WTC11 (cell line): ENCODE data around the gene SLC19A1. TPM values are rescaled to one million over a fixed set of nuclear protein-coding genes. Genes with fewer than 3 reads are reported as not detected.

Experiments
- ATAC-seq: fragments of 200-7000 bp; cut with Tn5 transposase; 2 replicates; pipeline ENCODE4 v1.10.0; 2021; ENCODE audit warnings: mild to moderate bottlenecking, moderate library complexity
- CTCF ChIA-PET: fragments of 300-600 bp; sonication (Branson Sonifier 250); formaldehyde crosslinking; loops from one replicate; lab custom pipeline; 2021; ENCODE audit warnings: antibody characterized with exemption; lab: Charles Lee
- POLR2A ChIA-PET: fragments of 350-600 bp; sonication (Branson Sonifier 250); formaldehyde crosslinking; loops from one replicate; lab custom pipeline; 2021; ENCODE audit warnings: antibody characterized with exemption; lab: Charles Lee
- DNase-seq: peaks from one replicate; pipeline ENCODE4 v3.0.0; 2021; ENCODE audit warnings: low spot score
- H3K27ac Mint-ChIP-seq: 2 replicates; pipeline ENCODE4 v1.8.0; 2021; ENCODE audit warnings: mixed read lengths
- H3K27me3 Mint-ChIP-seq: 2 replicates; pipeline ENCODE4 v1.8.0; 2021; ENCODE audit warnings: low read depth, mild to moderate bottlenecking, moderate library complexity, mixed read lengths
- H3K36me3 Mint-ChIP-seq: 2 replicates; pipeline ENCODE4 v1.8.0; 2021; ENCODE audit warnings: mixed read lengths
- H3K4me1 Mint-ChIP-seq: 2 replicates; pipeline ENCODE4 v1.8.0; 2022; ENCODE audit warnings: mixed read lengths
- H3K4me3 Mint-ChIP-seq: 2 replicates; pipeline ENCODE4 v1.8.0; 2021; ENCODE audit warnings: mild to moderate bottlenecking, moderate library complexity, mixed read lengths
- H3K9me3 Mint-ChIP-seq: 2 replicates; pipeline ENCODE4 v1.8.0; 2021; ENCODE audit warnings: mixed read lengths
- CBFB ChIP-seq: sonication (generic); formaldehyde crosslinking; IDR thresholded peaks from 2 replicates; pipeline ENCODE4 v1.8.1; 2022; ENCODE audit warnings: mild to moderate bottlenecking, low read depth, missing genetic modification reagents
- CREM ChIP-seq: sonication (generic); formaldehyde crosslinking; IDR thresholded peaks from 2 replicates; pipeline ENCODE4 v1.8.1; 2022; ENCODE audit warnings: mild to moderate bottlenecking, missing genetic modification reagents, moderate library complexity
- ETV6 ChIP-seq: sonication (generic); formaldehyde crosslinking; IDR thresholded peaks from 2 replicates; pipeline ENCODE4 v1.8.1; 2022; ENCODE audit warnings: mild to moderate bottlenecking, missing genetic modification reagents
- FOXJ3 ChIP-seq: sonication (generic); formaldehyde crosslinking; IDR thresholded peaks from 2 replicates; pipeline ENCODE4 v1.9.0; 2021; ENCODE audit warnings: missing genetic modification reagents, mild to moderate bottlenecking, borderline replicate concordance
- HMGA2 ChIP-seq: fragments of 250-450 bp; sonication (Bioruptor Pico); IDR thresholded peaks from 2 replicates; pipeline ENCODE4 v1.4.0; 2021; ENCODE audit warnings: mild to moderate bottlenecking, moderate library complexity
- TEAD4 ChIP-seq: sonication (generic); formaldehyde crosslinking; IDR thresholded peaks from 2 replicates; pipeline ENCODE4 v1.8.0; 2022; ENCODE audit warnings: mild to moderate bottlenecking, missing genetic modification reagents
- ZNF138 ChIP-seq: sonication (generic); formaldehyde crosslinking; conservative IDR thresholded peaks from 2 replicates; pipeline ENCODE4 v1.8.1; 2022; ENCODE audit warnings: mild to moderate bottlenecking, moderate library complexity, missing genetic modification reagents
- ZNF219 ChIP-seq: sonication (generic); formaldehyde crosslinking; IDR thresholded peaks from 2 replicates; pipeline ENCODE4 v1.8.0; 2023; ENCODE audit warnings: missing genetic modification reagents, mild to moderate bottlenecking, borderline replicate concordance
- ZNF232 ChIP-seq: sonication (generic); formaldehyde crosslinking; IDR thresholded peaks from 2 replicates; pipeline ENCODE4 v1.8.0; 2022; ENCODE audit warnings: mild to moderate bottlenecking, missing genetic modification reagents
- ZNF263 ChIP-seq: sonication (generic); formaldehyde crosslinking; IDR thresholded peaks from 2 replicates; pipeline ENCODE4 v1.8.1; 2022; ENCODE audit warnings: low read depth, mild to moderate bottlenecking, moderate library complexity, missing genetic modification reagents
- ZNF416 ChIP-seq: fragments of 250-450 bp; sonication (Bioruptor Pico); IDR thresholded peaks from 2 replicates; pipeline ENCODE4 v1.9.0; 2021; ENCODE audit warnings: mild to moderate bottlenecking, inconsistent platforms
- total RNA-seq: library from RNA; stranded (reverse); gene quantifications from 3 replicates; pipeline ENCODE4 v1.2.3, GENCODE V29; 2021
- TF ChIP-seq, protein P1 (sequence below): fragments of 250-450 bp; sonication (Bioruptor Pico); IDR thresholded peaks from 2 replicates; pipeline ENCODE4 v1.8.0; 2021; ENCODE audit warnings: mild to moderate bottlenecking
- TF ChIP-seq, protein P2 (sequence below): sonication (generic); formaldehyde crosslinking; IDR thresholded peaks from 2 replicates; pipeline ENCODE4 v1.8.0; 2022; ENCODE audit warnings: mild to moderate bottlenecking, missing genetic modification reagents
- TF ChIP-seq, protein P3 (sequence below): fragments of 200-600 bp; IDR thresholded peaks from 2 replicates; pipeline ENCODE4 v1.8.0; 2022; ENCODE audit warnings: antibody characterized with exemption
- TF ChIP-seq, protein P4 (sequence below): sonication (generic); formaldehyde crosslinking; IDR thresholded peaks from 2 replicates; pipeline ENCODE4 v1.8.1; 2022; ENCODE audit warnings: mild to moderate bottlenecking, moderate library complexity, missing genetic modification reagents
- TF ChIP-seq, protein P5 (sequence below): sonication (generic); formaldehyde crosslinking; IDR thresholded peaks from 2 replicates; pipeline ENCODE4 v1.8.0; 2023; ENCODE audit warnings: missing genetic modification reagents, mild to moderate bottlenecking, borderline replicate concordance
- TF ChIP-seq, protein P6 (sequence below): sonication (generic); formaldehyde crosslinking; IDR thresholded peaks from 2 replicates; pipeline ENCODE4 v1.8.1; 2023; ENCODE audit warnings: mild to moderate bottlenecking, moderate library complexity, missing genetic modification reagents
- TF ChIP-seq, protein P7 (sequence below): sonication (generic); formaldehyde crosslinking; IDR thresholded peaks from 2 replicates; pipeline ENCODE4 v1.8.1; 2022; ENCODE audit warnings: missing genetic modification reagents, borderline replicate concordance

The SLC19A1 gene
- total RNA-seq, 1 experiment from 2014 or later = 29.8 TPM

DNA sequence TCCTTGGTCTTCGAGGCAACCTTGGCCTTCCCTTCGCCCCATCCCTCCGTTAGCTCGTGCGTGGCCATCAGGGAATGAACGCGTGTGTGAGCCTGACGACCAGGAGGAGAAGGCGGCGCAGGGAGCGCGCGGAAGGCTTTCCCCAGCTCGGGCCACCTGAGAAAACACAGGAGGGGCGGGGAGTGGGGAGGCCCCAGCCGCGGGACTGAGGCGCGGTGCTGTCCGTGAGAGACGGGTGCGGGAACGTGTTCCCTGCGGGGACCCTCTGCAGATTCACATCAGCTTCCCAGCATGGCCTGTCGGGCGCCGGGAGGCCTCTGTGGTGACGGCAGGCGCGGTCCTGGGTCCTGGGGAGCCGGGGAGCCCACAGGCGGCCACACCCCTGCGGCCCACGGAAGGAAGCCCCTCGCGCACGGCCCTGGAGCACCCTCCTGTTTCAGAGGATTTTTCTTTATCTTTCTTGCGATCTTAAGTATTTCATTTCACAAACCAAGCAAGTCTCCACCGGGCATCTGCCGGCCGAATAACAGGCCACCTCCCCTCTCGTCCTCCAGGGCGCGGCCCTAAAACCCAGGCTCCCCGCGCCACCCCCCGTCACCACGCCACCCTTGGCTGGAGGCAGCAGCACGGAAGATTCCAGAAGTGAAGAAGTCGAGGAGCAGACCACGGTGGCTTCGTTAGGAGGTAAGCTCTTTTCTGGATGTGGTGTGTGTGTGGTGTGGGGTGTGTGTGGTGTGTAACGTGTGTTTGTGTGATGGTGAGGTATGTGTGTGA is 66.3 kb downstream of the SLC19A1 start:
- Mint-ChIP-seq H3K4me1 (peaks cover 13% of the 10 kb centered on the region), H3K27ac (peak overlapping the region; percentile 77; the same call in 1 of the 2 replicates)

DNA sequence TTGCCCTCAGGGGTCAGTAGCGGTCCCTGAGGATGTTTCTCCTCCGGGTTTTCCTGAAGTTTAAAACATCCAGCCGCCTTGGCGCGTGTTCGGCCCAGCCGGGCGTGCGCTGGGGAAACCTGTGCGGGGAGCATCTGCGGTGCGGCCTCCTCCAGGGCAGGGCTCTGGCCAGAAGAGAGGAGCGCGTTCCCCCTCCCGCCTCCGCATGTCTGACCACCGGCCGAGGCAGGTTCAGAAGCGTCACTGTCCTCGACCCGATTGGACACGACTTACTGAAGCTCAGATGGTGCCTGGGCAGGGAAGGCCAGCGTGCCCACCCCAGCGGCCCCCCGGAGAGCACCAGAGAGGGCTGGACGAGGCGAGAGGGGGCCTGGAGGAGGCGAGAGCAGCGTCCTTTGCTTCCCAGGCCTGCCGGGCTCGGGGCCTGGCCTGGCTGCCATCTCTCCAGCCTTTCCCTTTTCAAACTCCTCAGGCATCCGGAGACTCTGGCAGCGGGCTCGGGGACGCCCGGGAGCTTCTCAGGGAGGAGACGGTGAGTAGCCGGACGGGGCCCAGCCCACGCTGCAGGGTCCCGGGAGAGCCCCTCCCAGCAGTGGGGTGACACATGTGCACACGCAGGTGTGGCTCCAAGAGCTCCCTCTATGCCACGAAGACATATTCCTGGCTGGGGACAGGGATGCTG is 67.1 kb downstream of the SLC19A1 start:
- H3K27ac Mint-ChIP-seq = no peak overlapping the region
- peaks cover 4% of the 10 kb centered on the region for H3K9me3 Mint-ChIP-seq
- H3K4me3 Mint-ChIP-seq = no peak overlapping the region
- peaks cover 13% of the 10 kb centered on the region for H3K4me1 Mint-ChIP-seq
- CTCF ChIA-PET = no interaction called here
- ATAC-seq = no peak
- H3K27me3 Mint-ChIP-seq = no peaks in the 10 kb centered on the region
- H3K36me3 Mint-ChIP-seq = peaks cover 36% of the 10 kb centered on the region
- DNase-seq = no peak
- POLR2A ChIA-PET = no interaction called here
- TF ChIP-seq CBFB (CRISPR knock-in tag) (no peak), ETV6 (no peak), FOXJ3 (no peak), ZNF138 (no peak), ZNF232 (CRISPR knock-in tag) (no peak), ZNF219 (CRISPR knock-in tag) (no peak), CREM (CRISPR knock-in tag) (no peak), HMGA2 (CRISPR knock-in tag) (no peak), ZNF263 (CRISPR knock-in tag) (no peak), ZNF416 (CRISPR knock-in tag) (no peak)
- TF ChIP-seq, protein P1, sequence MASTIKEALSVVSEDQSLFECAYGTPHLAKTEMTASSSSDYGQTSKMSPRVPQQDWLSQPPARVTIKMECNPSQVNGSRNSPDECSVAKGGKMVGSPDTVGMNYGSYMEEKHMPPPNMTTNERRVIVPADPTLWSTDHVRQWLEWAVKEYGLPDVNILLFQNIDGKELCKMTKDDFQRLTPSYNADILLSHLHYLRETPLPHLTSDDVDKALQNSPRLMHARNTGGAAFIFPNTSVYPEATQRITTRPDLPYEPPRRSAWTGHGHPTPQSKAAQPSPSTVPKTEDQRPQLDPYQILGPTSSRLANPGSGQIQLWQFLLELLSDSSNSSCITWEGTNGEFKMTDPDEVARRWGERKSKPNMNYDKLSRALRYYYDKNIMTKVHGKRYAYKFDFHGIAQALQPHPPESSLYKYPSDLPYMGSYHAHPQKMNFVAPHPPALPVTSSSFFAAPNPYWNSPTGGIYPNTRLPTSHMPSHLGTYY (CRISPR knock-in tag) = no peak
- TF ChIP-seq, protein P2, sequence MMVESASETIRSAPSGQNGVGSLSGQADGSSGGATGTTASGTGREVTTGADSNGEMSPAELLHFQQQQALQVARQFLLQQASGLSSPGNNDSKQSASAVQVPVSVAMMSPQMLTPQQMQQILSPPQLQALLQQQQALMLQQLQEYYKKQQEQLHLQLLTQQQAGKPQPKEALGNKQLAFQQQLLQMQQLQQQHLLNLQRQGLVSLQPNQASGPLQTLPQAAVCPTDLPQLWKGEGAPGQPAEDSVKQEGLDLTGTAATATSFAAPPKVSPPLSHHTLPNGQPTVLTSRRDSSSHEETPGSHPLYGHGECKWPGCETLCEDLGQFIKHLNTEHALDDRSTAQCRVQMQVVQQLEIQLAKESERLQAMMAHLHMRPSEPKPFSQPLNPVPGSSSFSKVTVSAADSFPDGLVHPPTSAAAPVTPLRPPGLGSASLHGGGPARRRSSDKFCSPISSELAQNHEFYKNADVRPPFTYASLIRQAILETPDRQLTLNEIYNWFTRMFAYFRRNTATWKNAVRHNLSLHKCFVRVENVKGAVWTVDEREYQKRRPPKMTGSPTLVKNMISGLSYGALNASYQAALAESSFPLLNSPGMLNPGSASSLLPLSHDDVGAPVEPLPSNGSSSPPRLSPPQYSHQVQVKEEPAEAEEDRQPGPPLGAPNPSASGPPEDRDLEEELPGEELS = no peak
- TF ChIP-seq, protein P3, sequence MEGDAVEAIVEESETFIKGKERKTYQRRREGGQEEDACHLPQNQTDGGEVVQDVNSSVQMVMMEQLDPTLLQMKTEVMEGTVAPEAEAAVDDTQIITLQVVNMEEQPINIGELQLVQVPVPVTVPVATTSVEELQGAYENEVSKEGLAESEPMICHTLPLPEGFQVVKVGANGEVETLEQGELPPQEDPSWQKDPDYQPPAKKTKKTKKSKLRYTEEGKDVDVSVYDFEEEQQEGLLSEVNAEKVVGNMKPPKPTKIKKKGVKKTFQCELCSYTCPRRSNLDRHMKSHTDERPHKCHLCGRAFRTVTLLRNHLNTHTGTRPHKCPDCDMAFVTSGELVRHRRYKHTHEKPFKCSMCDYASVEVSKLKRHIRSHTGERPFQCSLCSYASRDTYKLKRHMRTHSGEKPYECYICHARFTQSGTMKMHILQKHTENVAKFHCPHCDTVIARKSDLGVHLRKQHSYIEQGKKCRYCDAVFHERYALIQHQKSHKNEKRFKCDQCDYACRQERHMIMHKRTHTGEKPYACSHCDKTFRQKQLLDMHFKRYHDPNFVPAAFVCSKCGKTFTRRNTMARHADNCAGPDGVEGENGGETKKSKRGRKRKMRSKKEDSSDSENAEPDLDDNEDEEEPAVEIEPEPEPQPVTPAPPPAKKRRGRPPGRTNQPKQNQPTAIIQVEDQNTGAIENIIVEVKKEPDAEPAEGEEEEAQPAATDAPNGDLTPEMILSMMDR = no peak
- TF ChIP-seq, protein P4, sequence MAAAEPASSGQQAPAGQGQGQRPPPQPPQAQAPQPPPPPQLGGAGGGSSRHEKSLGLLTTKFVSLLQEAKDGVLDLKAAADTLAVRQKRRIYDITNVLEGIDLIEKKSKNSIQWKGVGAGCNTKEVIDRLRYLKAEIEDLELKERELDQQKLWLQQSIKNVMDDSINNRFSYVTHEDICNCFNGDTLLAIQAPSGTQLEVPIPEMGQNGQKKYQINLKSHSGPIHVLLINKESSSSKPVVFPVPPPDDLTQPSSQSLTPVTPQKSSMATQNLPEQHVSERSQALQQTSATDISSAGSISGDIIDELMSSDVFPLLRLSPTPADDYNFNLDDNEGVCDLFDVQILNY = no peak
- TF ChIP-seq, protein P5, sequence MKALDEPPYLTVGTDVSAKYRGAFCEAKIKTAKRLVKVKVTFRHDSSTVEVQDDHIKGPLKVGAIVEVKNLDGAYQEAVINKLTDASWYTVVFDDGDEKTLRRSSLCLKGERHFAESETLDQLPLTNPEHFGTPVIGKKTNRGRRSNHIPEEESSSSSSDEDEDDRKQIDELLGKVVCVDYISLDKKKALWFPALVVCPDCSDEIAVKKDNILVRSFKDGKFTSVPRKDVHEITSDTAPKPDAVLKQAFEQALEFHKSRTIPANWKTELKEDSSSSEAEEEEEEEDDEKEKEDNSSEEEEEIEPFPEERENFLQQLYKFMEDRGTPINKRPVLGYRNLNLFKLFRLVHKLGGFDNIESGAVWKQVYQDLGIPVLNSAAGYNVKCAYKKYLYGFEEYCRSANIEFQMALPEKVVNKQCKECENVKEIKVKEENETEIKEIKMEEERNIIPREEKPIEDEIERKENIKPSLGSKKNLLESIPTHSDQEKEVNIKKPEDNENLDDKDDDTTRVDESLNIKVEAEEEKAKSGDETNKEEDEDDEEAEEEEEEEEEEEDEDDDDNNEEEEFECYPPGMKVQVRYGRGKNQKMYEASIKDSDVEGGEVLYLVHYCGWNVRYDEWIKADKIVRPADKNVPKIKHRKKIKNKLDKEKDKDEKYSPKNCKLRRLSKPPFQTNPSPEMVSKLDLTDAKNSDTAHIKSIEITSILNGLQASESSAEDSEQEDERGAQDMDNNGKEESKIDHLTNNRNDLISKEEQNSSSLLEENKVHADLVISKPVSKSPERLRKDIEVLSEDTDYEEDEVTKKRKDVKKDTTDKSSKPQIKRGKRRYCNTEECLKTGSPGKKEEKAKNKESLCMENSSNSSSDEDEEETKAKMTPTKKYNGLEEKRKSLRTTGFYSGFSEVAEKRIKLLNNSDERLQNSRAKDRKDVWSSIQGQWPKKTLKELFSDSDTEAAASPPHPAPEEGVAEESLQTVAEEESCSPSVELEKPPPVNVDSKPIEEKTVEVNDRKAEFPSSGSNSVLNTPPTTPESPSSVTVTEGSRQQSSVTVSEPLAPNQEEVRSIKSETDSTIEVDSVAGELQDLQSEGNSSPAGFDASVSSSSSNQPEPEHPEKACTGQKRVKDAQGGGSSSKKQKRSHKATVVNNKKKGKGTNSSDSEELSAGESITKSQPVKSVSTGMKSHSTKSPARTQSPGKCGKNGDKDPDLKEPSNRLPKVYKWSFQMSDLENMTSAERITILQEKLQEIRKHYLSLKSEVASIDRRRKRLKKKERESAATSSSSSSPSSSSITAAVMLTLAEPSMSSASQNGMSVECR = no peak
- TF ChIP-seq, protein P6, sequence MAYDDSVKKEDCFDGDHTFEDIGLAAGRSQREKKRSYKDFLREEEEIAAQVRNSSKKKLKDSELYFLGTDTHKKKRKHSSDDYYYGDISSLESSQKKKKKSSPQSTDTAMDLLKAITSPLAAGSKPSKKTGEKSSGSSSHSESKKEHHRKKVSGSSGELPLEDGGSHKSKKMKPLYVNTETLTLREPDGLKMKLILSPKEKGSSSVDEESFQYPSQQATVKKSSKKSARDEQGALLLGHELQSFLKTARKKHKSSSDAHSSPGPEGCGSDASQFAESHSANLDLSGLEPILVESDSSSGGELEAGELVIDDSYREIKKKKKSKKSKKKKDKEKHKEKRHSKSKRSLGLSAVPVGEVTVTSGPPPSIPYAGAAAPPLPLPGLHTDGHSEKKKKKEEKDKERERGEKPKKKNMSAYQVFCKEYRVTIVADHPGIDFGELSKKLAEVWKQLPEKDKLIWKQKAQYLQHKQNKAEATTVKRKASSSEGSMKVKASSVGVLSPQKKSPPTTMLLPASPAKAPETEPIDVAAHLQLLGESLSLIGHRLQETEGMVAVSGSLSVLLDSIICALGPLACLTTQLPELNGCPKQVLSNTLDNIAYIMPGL (CRISPR knock-in tag) = no peak
- TF ChIP-seq, protein P7, sequence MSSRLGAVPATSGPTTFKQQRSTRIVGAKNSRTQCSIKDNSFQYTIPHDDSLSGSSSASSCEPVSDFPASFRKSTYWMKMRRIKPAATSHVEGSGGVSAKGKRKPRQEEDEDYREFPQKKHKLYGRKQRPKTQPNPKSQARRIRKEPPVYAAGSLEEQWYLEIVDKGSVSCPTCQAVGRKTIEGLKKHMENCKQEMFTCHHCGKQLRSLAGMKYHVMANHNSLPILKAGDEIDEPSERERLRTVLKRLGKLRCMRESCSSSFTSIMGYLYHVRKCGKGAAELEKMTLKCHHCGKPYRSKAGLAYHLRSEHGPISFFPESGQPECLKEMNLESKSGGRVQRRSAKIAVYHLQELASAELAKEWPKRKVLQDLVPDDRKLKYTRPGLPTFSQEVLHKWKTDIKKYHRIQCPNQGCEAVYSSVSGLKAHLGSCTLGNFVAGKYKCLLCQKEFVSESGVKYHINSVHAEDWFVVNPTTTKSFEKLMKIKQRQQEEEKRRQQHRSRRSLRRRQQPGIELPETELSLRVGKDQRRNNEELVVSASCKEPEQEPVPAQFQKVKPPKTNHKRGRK (CRISPR knock-in tag) = no peak

More for the DNA sequence above, 66.3 kb downstream of the SLC19A1 start:
- TF ChIP-seq TEAD4 (CRISPR knock-in tag) (no peak), ZNF263 (CRISPR knock-in tag) (0 out of 2 replicates have a peak, but pooled peaks have one; percentile 5)
- H3K36me3 Mint-ChIP-seq = peaks cover 36% of the 10 kb centered on the region
- DNase-seq (no peak), ATAC-seq (no peak)
- ChIA-PET POLR2A (no interaction called here), CTCF (no interaction called here)
- H3K9me3 Mint-ChIP-seq = peaks cover 4% of the 10 kb centered on the region
- no peak overlapping the region for H3K4me3 Mint-ChIP-seq
- H3K27me3 Mint-ChIP-seq = no peaks in the 10 kb centered on the region
